ENCODE data around the gene TMEM170A.
"Not testable (repeated sequence)": the region's sequence is repeated elsewhere in the genome, so short reads cannot be mapped to it uniquely, and the experiment has no call there.

TMEM170A gene

DNA sequence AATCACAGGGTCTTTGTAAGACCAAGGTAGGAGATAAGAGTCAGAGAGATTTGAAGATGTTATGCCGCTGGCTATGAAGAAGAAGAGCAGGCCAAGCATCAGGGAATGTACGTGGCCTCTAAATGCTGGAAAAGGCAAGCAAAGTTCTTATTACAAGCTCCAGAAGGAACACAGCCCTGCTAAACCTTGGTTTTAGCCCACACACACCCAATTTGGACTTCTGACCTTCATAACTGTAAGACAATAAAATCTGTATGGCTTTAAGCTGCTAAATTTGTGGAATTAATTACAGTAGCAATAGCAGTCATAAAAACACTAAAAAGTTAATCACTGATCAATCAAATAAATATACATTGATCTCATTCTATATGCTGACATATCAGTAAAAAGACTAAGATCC lies 6.0 kb downstream of the TMEM170A start:
- no peaks in the 10 kb centered on the region for H4K20me1 ChIP-seq (ENCODE audit: insufficient read depth)

DNA sequence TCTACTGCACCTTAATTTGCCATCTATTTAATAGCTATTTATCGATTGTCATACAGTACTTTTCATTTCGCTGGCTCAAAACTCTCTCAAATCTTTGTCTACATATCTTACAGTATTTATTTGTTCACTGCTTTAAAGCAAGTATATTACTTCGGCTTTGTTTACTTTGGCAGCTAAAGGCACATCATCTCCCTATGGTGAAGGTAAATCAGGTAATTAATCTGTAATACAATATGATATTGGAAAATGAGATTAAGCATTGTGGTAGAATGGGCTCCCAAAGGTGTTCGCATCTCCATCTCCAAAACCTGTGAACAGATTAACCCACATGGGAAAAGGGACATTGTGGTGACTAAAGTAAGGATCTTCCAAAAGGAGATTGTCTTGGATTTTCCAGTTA lies 6.5 kb downstream of the TMEM170A start:
- Histone ChIP-seq H3K4me3 (IDR thresholded peaks at IDR 0.05; ENCODE audit: insufficient read depth, low read depth, low read length) (no peak overlapping the region), H3K36me3 (ENCODE audit: insufficient read depth) (no peaks in the 10 kb centered on the region)

More for the DNA sequence above, 6.0 kb downstream of the TMEM170A start:
- peaks cover 14% of the 10 kb centered on the region for H3K4me1 ChIP-seq (ENCODE audit: low read depth, poor library complexity, severe bottlenecking)
- no peak overlapping the region for H3K4me3 ChIP-seq (IDR thresholded peaks at IDR 0.05; ENCODE audit: insufficient read depth, low read depth, low read length)
- H3K36me3 ChIP-seq (ENCODE audit: insufficient read depth) = no peaks in the 10 kb centered on the region
- no peak overlapping the region for H3K4me2 ChIP-seq
- H3K79me2 ChIP-seq (ENCODE audit: insufficient read depth, low read depth) = peaks cover 44% of the 10 kb centered on the region
- H3K27ac ChIP-seq = no peak overlapping the region
- no peak overlapping the region for H2AFZ ChIP-seq (ENCODE audit: low read depth)
- TF ChIP-seq, protein P1, sequence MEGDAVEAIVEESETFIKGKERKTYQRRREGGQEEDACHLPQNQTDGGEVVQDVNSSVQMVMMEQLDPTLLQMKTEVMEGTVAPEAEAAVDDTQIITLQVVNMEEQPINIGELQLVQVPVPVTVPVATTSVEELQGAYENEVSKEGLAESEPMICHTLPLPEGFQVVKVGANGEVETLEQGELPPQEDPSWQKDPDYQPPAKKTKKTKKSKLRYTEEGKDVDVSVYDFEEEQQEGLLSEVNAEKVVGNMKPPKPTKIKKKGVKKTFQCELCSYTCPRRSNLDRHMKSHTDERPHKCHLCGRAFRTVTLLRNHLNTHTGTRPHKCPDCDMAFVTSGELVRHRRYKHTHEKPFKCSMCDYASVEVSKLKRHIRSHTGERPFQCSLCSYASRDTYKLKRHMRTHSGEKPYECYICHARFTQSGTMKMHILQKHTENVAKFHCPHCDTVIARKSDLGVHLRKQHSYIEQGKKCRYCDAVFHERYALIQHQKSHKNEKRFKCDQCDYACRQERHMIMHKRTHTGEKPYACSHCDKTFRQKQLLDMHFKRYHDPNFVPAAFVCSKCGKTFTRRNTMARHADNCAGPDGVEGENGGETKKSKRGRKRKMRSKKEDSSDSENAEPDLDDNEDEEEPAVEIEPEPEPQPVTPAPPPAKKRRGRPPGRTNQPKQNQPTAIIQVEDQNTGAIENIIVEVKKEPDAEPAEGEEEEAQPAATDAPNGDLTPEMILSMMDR (conservative IDR thresholded peaks at IDR 0.05; ENCODE audit: low read depth, low read length) = no peak
- no peaks in the 10 kb centered on the region for H3K27me3 ChIP-seq (ENCODE audit: insufficient read depth, low read depth)
- no peak overlapping the region for H3K9ac ChIP-seq

DNA sequence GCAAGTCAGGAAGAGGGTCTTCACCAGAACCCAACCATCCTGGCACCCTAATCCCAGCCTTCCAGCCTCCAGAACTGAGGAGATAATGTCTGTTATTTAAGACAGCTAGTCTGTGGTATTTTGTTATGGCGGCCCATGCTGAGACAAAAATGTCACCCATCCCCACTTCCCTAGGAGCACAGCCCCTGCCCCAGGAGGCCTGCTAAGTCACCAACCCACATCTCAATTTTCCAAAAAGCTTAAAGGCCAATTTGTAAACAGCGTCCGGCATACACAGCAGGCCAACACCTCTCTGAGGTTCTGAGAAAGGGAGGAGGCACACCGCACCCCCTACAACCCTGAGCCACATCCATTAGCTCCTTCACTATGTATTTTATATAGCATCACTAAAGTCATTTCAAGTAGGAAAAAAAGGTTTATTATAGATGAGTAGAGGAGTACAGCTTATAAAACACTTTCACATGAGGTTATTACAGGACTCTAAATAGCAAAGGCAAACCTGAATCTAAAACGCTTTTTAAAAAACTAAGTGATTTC lies 6.9 kb downstream of the TMEM170A start:
- TF ChIP-seq, protein P1 (conservative IDR thresholded peaks at IDR 0.05; ENCODE audit: low read depth, low read length) = no peak
- H4K20me1 ChIP-seq (ENCODE audit: insufficient read depth) = no peaks in the 10 kb centered on the region
- no peaks in the 10 kb centered on the region for H3K27me3 ChIP-seq (ENCODE audit: insufficient read depth, low read depth)
- H3K36me3 ChIP-seq (ENCODE audit: insufficient read depth) = no peaks in the 10 kb centered on the region
- H3K9ac ChIP-seq = no peak overlapping the region
- no peak overlapping the region for H2AFZ ChIP-seq (ENCODE audit: low read depth)
- peaks cover 40% of the 10 kb centered on the region for H3K79me2 ChIP-seq (ENCODE audit: insufficient read depth, low read depth)
- H3K4me3 ChIP-seq (IDR thresholded peaks at IDR 0.05; ENCODE audit: insufficient read depth, low read depth, low read length) = no peak overlapping the region
- H3K27ac ChIP-seq = no peak overlapping the region
- H3K4me2 ChIP-seq = no peak overlapping the region
- peaks cover 7% of the 10 kb centered on the region for H3K4me1 ChIP-seq (ENCODE audit: low read depth, poor library complexity, severe bottlenecking)

More for the DNA sequence above, 6.5 kb downstream of the TMEM170A start:
- Histone ChIP-seq H3K79me2 (ENCODE audit: insufficient read depth, low read depth) (peaks cover 44% of the 10 kb centered on the region), H3K4me1 (ENCODE audit: low read depth, poor library complexity, severe bottlenecking) (peaks cover 12% of the 10 kb centered on the region), H3K27ac (no peak overlapping the region), H3K27me3 (ENCODE audit: insufficient read depth, low read depth) (no peaks in the 10 kb centered on the region), H3K9ac (no peak overlapping the region), H3K4me2 (no peak overlapping the region), H4K20me1 (ENCODE audit: insufficient read depth) (no peaks in the 10 kb centered on the region), H2AFZ (ENCODE audit: low read depth) (no peak overlapping the region)
- TF ChIP-seq, protein P1 (conservative IDR thresholded peaks at IDR 0.05; ENCODE audit: low read depth, low read length) = no peak

DNA sequence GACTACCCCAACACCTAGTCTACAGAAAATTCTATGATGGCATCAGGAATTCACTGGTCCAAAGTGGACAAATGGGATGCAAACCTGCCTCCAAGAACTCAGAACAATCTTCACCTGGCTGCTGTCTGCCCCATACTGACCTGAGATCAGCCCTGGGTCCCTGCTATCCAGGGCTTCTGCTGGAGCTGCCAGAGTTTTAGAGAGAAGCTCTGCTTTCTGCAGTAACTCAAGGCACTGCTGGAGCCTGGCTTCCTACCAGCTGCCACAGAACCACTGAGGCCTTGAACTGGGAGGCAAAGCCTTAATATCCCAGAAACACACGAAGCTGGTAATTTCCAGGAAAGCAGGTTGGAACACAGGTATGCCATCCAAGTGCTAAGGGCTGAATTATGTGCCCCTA lies 7.5 kb downstream of the TMEM170A start:
- H3K4me2 ChIP-seq = no peak overlapping the region

DNA sequence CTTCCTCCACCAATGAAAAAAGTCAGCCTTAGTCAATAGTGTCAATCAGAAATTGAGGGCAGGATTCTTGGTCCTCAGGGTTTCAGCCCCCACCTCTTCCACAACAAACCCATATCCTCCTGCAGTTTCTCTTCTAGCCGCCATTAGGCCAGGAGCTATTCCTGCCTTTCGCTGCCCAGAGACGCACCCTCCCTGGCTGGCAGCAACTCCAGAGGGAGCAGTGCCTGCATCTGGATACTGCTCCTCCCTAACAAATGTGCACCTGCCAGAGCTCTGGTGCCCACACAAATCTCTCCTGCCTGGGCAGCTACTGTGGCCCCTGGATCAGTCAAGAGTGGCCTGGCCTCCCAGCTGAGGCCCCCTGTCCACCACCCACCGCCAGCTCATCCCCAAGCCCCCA lies 8.0 kb downstream of the TMEM170A start:
- H4K20me1 ChIP-seq (ENCODE audit: insufficient read depth); H3K9ac ChIP-seq; H2AFZ ChIP-seq (ENCODE audit: low read depth); H3K4me3 ChIP-seq (IDR thresholded peaks at IDR 0.05; ENCODE audit: insufficient read depth, low read depth, low read length); H3K4me1 ChIP-seq (ENCODE audit: low read depth, poor library complexity, severe bottlenecking); H3K36me3 ChIP-seq (ENCODE audit: insufficient read depth); H3K27me3 ChIP-seq (ENCODE audit: insufficient read depth, low read depth); H3K4me2 ChIP-seq; H3K27ac ChIP-seq: not testable (repeated sequence)
- peaks cover 29% of the 10 kb centered on the region for H3K79me2 ChIP-seq (ENCODE audit: insufficient read depth, low read depth)

More for the DNA sequence above, 7.5 kb downstream of the TMEM170A start:
- Histone ChIP-seq H4K20me1 (ENCODE audit: insufficient read depth) (no peaks in the 10 kb centered on the region), H3K27ac (no peak overlapping the region), H2AFZ (ENCODE audit: low read depth) (no peak overlapping the region), H3K4me1 (ENCODE audit: low read depth, poor library complexity, severe bottlenecking) (peaks cover 2% of the 10 kb centered on the region), H3K27me3 (ENCODE audit: insufficient read depth, low read depth) (no peaks in the 10 kb centered on the region), H3K9ac (no peak overlapping the region), H3K4me3 (IDR thresholded peaks at IDR 0.05; ENCODE audit: insufficient read depth, low read depth, low read length) (no peak overlapping the region), H3K79me2 (ENCODE audit: insufficient read depth, low read depth) (peaks cover 34% of the 10 kb centered on the region), H3K36me3 (ENCODE audit: insufficient read depth) (no peaks in the 10 kb centered on the region)
- TF ChIP-seq, protein P1 (conservative IDR thresholded peaks at IDR 0.05; ENCODE audit: low read depth, low read length) = no peak
